HL-60 (cell line): ENCODE data around the gene TEKT3.

ENCODE experiments used
- DNase-seq, 2 experiments: peaks; one replicate each; pipeline ENCODE4 v3.0.0-alpha.2; 2010 to 2020; ENCODE audit warnings: low read depth in 1 of 2, low spot score in 1 of 2
- H3K27ac ChIP-seq: fragments of 250-450 bp; sonication (Bioruptor Pico); replicated peaks from 2 replicates; pipeline ENCODE4 v1.5.1; 2020; ENCODE audit warnings: mild to moderate bottlenecking, moderate library complexity
- H3K27me3 ChIP-seq: fragments of 250-450 bp; sonication (Bioruptor Pico); 2 replicates; pipeline ENCODE4 v1.5.1; 2021; ENCODE audit warnings: mild to moderate bottlenecking, moderate library complexity; ENCODE audit not compliant: insufficient read depth, poor library complexity, severe bottlenecking
- H3K4me3 ChIP-seq: replicated peaks from 2 replicates; pipeline ENCODE4 v1.5.1; 2011; ENCODE audit warnings: mild to moderate bottlenecking, control low read depth, low read length; ENCODE audit not compliant: insufficient read depth
- GABPA ChIP-seq: IDR thresholded peaks from 2 replicates; pipeline ENCODE4 v1.6.1; 2012; ENCODE audit warnings: low read depth
- POLR2AphosphoS5 ChIP-seq: IDR thresholded peaks from 2 replicates; pipeline ENCODE4 v1.6.1; 2012; ENCODE audit warnings: low read depth
- SPI1 ChIP-seq: IDR thresholded peaks from 2 replicates; pipeline ENCODE4 v1.6.1; 2012; ENCODE audit warnings: low read depth, mild to moderate bottlenecking, borderline replicate concordance
- TF ChIP-seq, protein P1 (sequence below): IDR thresholded peaks from one replicate; pipeline ENCODE4 v1.5.1; 2011; ENCODE audit warnings: low read length, control low read depth, inconsistent platforms; ENCODE audit not compliant: insufficient read depth
- TF ChIP-seq, protein P2 (sequence below): IDR thresholded peaks from 2 replicates; pipeline ENCODE4 v1.6.1; 2012; ENCODE audit warnings: low read depth; ENCODE audit not compliant: insufficient replicate concordance

Gene TEKT3

DNA sequence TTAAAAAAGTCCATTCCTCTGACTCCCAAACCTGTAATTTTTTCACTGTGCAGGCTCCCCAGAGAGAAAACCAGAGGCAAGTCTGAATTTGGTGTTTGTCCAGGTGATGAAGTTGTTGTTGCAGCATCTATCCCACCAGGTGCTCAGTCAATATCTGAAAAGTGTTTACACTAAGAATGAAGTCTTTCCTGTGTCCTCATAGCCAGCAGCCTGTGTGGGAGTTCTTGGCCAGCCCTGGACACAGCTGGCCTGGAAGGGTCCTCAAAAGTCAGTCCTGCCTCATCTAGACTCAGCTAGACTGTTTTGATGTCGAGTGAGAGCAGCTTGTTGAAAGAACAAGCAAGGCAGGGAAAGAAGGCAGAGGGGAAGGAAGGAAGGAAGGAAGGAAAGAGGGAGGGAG is 72.9 kb downstream of the TEKT3 start:
- no peaks in the 10 kb centered on the region for H3K27me3 ChIP-seq
- TF ChIP-seq POLR2AphosphoS5 (no peak), GABPA (no peak), SPI1 (no peak)
- TF ChIP-seq, protein P1, sequence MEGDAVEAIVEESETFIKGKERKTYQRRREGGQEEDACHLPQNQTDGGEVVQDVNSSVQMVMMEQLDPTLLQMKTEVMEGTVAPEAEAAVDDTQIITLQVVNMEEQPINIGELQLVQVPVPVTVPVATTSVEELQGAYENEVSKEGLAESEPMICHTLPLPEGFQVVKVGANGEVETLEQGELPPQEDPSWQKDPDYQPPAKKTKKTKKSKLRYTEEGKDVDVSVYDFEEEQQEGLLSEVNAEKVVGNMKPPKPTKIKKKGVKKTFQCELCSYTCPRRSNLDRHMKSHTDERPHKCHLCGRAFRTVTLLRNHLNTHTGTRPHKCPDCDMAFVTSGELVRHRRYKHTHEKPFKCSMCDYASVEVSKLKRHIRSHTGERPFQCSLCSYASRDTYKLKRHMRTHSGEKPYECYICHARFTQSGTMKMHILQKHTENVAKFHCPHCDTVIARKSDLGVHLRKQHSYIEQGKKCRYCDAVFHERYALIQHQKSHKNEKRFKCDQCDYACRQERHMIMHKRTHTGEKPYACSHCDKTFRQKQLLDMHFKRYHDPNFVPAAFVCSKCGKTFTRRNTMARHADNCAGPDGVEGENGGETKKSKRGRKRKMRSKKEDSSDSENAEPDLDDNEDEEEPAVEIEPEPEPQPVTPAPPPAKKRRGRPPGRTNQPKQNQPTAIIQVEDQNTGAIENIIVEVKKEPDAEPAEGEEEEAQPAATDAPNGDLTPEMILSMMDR = no peak
- TF ChIP-seq, protein P2, sequence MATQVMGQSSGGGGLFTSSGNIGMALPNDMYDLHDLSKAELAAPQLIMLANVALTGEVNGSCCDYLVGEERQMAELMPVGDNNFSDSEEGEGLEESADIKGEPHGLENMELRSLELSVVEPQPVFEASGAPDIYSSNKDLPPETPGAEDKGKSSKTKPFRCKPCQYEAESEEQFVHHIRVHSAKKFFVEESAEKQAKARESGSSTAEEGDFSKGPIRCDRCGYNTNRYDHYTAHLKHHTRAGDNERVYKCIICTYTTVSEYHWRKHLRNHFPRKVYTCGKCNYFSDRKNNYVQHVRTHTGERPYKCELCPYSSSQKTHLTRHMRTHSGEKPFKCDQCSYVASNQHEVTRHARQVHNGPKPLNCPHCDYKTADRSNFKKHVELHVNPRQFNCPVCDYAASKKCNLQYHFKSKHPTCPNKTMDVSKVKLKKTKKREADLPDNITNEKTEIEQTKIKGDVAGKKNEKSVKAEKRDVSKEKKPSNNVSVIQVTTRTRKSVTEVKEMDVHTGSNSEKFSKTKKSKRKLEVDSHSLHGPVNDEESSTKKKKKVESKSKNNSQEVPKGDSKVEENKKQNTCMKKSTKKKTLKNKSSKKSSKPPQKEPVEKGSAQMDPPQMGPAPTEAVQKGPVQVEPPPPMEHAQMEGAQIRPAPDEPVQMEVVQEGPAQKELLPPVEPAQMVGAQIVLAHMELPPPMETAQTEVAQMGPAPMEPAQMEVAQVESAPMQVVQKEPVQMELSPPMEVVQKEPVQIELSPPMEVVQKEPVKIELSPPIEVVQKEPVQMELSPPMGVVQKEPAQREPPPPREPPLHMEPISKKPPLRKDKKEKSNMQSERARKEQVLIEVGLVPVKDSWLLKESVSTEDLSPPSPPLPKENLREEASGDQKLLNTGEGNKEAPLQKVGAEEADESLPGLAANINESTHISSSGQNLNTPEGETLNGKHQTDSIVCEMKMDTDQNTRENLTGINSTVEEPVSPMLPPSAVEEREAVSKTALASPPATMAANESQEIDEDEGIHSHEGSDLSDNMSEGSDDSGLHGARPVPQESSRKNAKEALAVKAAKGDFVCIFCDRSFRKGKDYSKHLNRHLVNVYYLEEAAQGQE = no peak
- H3K27ac ChIP-seq = no peak overlapping the region
- no peak overlapping the region for H3K4me3 ChIP-seq
- DNase-seq = no peak

DNA sequence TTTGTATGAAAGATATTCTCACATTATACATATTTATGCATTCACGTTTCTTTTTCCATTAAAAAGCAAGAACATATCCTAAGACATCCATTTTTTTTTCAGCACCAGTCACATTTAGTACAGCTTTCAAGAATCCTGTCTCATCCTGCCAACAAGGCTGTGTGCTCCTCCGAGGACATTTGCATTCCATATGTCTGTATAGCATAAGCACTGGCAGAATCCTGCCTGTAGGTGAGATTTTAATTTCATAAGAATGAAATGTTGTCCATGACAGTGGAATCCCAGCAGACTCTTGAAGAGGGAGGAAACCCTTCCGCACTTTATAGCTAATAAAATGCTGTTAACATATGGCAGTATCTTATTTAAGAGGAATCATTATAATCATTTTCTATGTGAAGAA is 73.4 kb downstream of the TEKT3 start:
- Histone ChIP-seq H3K4me3 (no peak overlapping the region), H3K27me3 (peaks cover 2% of the 10 kb centered on the region), H3K27ac (no peak overlapping the region)
- TF ChIP-seq, protein P1 = no peak
- TF ChIP-seq POLR2AphosphoS5 (no peak), SPI1 (no peak), GABPA (no peak)
- TF ChIP-seq, protein P2 = no peak
- no peak for DNase-seq

DNA sequence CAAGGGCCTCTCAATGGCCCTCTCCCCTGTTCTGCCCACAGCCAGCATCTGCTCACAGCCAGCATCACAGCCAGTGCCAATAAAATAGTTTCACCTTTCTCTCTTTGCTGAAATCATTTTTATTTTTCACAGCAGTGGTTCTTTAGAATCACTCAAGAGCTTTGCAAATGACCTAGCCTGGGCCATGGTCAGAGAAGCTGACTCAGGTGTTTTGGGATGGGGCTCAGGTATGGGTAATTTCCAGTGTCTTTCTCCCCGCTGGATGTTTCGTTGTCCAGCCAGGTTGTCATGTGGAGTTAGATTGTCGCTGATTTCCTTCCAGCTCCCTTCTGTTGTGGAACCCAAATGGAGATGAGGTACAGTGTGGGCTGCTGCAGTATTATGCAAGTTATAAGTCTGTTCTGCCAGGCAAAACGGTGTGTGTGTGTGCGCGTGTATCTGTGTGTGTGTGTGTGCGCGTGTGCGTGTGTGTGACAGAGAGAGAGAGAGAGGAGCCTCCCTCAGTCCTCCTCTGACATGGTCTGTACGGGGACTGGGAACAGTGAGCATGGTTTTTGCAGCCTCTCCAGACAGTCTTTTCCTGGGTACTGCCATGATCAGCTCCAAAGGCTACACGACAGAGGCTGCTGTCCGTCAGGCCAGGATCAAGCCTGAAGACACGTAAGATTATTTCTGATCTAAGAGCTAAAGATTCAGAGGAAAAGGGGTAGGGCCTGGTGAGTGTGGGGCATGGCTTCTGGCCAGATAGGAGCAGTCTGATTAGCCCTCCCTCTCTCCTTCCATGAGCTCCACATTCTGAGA is 74.9 kb downstream of the TEKT3 start:
- no peak for DNase-seq
- Histone ChIP-seq H3K4me3 (no peak overlapping the region), H3K27ac (no peak overlapping the region), H3K27me3 (peaks cover 15% of the 10 kb centered on the region)
- TF ChIP-seq, protein P2 = no peak
- TF ChIP-seq, protein P1 = no peak
- no peak for TF ChIP-seq SPI1
- TF ChIP-seq GABPA = no peak
- no peak for TF ChIP-seq POLR2AphosphoS5
